Measurements from ENCODE around the gene ZNF423.
"Not testable (repeated sequence)": the region's sequence is repeated elsewhere in the genome, so short reads cannot be mapped to it uniquely, and the experiment has no call there.

Gene ZNF423

DNA sequence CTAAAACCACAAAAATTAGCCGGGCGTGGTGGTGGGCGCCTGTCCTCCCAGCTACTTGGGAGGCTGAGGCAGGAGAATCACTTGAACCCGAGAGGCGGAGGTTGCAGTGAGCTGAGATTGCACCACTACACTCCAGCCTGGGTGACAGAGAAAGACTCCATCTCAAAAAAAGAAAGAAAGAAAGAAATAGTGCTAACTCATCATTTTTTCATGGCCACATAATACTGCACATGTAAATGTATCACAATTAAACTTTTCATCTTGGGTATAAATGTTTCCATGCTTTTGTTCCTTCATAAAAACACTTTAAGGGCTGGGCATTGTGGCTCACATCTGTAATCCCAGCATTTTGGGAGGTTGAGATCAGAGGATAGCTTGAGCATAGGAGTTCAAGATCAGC, 15.9 kb upstream of the ZNF423 start:
- FAIRE-seq, result not testable (repeated sequence)

DNA sequence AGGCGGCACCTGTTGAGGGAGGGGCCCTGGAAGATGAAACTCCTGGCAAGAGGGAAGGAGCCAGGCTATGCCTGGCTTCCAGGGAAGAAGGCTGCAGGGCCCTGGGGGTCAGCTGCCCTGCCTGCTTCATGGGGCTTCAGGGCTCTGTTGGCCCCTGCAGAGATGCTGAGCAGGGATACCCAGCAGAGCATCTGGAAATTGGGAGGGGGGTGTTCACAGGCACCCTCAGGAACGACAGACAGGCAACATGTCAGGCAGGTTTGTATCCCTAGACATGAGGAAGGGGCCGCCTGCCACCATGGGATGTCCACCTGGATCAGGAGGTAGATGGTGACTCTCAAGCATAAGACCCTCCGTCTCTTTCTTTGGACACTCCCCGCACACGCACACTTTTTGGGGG, 13.8 kb upstream of the ZNF423 start:
- DNase-seq (ENCODE audit: low spot score) (no peak), FAIRE-seq (no peak)

More for the DNA sequence above, 15.9 kb upstream of the ZNF423 start:
- not testable (repeated sequence) for DNase-seq (ENCODE audit: low spot score)

DNA sequence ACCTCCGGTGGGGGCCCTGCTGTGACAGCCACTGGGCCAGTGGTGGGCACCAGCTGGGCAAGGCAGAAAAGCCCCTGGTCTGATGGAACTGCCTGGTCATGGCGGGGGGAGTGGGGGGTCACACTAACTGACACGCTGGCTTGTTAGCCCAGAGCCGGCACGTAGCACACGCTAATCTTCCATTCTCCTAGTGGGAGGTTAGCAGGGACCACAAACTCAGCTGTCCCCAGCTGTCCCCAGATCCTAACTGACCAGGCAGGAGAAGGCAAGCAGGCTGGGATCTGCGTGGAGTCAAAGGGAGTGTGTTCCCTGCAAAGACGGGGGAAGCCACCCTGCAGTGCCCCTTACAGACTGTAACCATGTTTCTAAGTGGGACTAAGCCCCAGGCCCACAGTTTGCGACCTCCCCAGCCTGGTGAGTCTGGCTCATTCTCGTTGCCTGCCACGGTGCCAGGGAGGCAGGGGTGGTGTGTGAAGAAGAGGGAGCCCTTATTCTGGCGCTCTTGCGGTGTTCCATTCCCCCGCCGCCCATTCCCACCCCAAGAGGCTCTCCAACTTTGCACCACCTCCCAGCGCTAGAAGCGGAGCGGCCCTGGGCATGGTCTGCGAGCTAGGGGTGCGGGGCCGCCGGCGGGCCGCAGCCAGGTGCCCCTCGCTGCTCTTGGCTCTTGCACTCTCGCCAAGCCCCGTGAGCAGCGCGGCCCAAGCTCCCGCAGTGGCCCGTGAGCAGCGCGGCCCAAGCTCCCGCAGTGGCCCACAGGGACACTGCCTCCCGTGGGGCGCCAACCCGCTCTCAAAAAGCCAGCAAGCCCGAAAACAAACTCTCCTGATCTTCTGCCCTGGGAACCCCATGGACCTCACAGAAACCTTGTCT, 12.1 kb upstream of the ZNF423 start:
- no peak for FAIRE-seq
- DNase-seq (ENCODE audit: low spot score), result no peak

DNA sequence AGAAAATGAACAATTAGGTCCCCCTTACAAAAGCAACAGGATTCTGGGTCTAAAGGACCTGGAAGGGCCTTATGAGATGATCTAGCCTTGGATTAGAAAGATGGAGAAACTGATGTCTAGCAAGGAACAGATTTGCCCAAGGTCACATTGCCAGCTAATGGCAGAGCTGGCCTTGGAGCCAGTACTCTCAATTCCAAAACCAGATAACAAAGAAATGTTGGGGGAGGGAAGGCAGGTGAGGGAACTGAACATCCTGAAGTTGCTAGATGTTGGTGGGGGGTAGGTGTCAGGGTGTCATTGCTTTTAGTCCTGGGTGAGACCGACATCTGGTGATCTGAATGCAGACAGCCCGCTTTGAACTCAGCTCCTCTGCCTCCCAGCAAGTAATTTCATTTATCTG, 11.3 kb upstream of the ZNF423 start:
- FAIRE-seq, result no peak
- DNase-seq (ENCODE audit: low spot score), result no peak

DNA sequence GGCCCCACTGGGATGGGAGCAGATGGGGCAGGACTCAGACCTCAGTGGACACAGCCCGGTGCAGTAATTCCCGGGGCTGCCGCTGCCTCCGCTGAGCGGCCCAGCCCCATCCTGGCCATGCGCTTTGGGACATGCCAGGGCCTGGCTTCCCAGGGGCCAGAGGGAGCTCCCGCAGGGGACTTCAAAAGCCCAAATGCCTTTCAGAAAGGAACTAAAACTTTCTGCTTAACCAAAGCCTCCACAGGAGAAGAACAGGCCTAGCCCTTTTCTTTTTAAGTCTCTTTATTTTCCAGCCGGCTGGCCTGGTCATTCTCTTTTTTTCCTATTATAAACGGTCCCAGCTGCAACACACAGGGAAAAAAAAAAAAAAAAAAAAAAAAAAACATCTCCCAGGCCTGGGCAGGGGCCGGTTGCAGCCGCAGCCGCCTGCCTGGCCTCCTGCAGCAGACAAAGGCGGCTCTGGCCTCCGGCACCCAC, 10.7 kb upstream of the ZNF423 start:
- FAIRE-seq (no peak), DNase-seq (ENCODE audit: low spot score) (no peak)

DNA sequence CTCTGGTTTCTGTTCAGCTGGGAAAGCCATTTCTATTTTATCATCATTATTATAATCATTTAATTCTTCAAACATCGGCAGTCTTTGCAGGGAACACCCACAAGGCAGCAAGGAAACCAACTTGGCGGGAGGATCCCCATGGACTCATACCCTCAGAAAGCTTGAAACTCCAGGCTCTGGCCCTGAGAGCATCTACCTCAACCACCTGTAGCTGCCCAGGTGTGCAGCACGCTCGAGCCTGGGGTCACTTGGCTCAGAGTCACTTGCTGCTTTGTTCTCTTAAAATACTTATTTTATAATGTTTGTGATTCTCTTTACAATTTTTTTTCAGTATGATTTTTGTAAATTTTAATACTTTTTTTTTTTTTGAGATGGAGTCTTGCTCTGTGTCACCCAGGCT, 6.8 kb upstream of the ZNF423 start:
- FAIRE-seq (no peak), DNase-seq (ENCODE audit: low spot score) (no peak)

DNA sequence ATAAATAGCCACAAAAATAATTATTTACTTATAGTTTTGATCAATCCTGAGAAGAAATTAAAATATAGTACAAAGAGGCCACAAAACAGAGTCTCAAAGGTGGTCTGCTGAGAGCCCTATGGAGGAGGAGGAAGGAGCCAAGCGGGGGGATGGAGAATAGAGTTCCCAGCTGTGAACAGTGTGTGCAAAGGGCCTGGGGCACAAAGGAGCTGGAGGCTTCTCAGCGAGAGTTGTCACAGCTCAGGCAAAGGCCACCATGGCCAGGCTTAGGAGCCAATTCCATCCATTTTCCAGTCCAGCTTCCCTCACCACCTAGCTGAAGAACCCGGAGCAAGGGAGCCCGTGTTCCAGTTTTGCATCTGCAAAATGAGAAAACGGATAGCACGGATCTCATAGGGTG, 5.4 kb upstream of the ZNF423 start:
- FAIRE-seq, result no peak
- DNase-seq (ENCODE audit: low spot score), result no peak

DNA sequence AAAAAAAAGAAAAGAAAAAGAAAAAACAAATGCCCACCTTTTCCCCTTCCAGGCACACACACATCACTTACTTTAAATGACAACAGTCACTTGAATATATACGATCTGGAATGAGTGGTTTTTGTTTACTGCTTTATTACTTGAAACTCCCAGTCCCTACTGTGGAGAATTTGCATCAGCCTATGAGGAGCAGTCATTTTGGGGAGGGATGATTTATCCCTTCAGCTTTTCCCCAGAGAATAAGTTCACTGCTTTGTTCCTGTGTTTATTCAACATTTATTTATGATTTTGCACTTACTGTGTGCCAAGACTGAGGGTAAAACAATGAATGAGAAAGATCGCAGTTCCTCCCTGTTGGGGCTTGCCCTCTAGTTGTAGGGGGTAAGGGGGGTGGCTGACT, 4.7 kb upstream of the ZNF423 start:
- DNase-seq (ENCODE audit: low spot score), result no peak

DNA sequence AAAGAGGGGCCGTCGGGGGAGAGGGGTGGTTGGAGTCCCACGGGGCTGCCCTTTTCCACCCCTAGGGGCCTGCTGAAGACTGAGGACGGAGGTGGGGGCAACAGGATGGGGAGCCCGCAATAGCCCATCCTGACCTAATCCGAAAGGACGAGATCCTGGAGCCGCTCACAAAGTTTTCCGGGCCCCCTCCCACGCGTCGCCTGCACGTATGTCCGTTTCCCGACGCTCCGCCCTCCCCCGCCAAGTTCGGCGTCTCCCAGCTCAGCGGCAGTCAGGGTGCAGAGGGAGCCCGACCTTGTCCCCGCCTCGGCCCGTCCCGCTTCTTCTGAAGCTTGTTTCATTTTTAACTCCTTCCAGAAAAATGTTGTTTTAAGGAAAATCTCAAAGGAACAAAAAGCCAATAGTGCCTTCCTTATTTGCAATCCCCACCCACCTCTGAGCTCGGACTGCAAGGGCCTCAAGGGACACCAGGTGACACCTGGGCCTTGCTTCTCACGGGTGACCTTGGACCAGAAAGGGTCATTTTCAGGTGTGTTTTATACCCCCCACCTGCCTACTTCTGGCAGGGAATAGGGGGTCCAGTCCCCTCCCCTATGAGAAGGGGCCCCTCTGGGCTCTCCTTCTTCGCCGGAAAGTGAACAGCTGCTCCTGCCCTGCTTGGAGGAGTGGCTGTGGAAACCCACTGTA, 3.4 kb upstream of the ZNF423 start:
- DNase-seq (ENCODE audit: low spot score), result no peak
- no peak for FAIRE-seq

More for the DNA sequence above, 4.7 kb upstream of the ZNF423 start:
- FAIRE-seq, result no peak

DNA sequence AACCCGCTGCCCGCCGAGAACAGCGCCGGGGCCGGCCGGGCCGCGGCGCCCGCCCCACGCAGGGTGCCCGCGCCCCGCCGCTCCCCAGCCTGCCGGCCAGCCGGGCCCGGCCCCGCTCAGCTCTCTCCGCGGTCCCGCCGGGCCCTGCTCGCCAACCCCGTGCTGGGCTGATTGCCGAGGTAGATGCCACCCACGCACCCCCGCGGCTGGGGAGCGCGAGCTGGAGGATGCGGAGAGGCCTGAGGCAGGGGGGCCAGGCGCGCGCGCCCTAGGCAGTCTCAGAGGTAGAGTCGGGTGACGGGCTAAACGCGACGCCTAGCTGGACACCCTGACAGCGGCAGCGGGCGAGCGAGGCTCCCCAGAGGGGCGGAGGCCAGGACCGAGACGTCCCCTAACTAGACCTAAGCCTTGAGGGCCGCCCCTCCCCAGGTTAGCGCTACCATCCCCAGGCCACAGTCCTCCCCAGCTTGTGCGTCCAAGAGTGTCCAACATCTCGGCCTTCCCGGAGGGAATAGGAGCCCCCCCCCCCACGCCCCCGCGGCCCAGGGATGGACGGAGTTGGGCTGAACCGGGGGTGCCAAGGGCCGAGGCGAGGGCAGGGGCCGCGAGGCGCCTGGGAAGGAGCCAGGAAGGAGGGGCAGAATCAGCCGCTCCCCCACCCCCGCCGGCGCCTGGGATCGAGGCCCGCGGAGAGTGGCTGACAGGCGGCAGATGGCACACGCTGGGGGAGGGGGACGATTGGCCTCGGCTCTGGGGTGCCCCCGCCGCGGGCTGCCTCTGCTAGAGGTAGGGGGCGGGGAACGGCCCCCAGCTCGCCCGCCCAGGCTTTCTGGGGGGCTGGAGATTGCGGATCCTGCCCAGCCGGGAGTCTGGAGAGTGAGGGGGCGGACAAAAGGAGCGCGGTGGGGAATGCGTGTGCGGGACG, 2.5 kb upstream of the ZNF423 start:
- FAIRE-seq (no peak), DNase-seq (ENCODE audit: low spot score) (no peak)

DNA sequence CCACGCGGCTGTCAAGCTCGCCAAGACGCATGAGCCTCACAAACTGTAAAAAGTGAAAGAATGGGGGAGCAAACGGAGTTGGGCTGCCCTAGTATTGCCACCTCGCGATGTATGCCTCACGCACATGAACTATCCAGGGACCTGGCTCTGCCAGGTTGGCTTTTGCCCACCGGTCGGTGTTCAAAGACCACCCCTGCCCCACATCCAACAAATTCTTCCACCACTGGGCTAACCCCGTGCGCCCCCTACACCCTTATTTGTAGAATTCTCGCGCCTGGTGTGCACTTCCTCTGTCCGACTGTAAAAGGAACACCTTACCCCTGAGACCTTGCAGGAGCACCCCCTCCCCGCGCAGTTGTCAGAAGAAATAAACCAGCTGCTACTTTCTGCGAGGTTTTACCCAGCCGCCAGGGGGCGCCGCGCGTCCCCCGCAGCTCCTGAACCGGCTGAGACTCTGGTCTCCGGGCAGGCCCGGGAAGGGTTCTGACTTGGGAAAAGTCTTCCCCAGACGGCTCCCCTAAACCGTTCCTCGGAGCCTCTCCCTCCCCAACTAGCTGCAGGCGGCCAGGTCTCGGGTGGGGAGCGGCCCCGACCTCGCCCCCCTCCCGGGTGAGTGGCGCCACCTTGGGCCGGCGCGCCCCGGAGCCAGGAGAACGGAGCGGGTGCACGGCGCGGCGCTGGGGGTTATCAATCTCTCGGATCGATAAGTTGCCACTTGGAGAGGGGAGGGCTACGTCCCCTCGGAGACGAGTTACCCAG, 1.7 kb upstream of the ZNF423 start:
- DNase-seq (ENCODE audit: low spot score) (no peak), FAIRE-seq (no peak)

DNA sequence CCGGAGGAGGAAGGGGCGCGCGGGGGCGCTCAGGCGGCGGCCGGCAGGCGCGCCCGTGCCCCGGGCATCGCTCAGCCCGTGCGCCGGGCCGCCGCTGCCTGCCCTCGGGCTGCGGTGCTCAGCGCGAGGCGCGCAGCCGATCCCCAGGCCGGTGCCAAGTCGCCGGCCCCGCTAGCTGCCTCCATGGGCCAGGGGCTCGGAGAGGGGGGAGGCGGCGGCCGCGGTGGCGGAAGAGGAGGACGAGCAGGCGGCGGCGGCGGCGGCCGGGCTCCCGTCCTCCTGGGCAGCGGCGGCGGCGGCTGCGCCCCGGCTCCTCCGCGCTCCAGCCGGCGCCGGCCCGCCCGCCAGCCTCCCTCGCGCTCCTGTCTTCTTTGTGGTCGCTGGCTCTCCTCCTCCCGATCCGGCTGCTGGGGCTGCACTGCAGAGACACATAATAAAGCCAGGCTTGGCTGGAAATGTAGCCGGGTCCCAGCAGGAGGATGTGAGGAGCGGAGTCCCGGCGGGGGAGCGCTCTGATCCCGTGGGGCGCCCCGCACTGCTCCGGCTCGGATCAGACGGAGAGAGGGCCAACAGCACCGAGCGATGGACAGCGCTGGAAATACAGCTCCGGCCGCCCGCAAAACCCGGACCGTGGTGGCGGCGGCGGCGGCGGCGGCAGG, 889 bp upstream of the ZNF423 start:
- no peak for FAIRE-seq
- DNase-seq (ENCODE audit: low spot score), result no peak

DNA sequence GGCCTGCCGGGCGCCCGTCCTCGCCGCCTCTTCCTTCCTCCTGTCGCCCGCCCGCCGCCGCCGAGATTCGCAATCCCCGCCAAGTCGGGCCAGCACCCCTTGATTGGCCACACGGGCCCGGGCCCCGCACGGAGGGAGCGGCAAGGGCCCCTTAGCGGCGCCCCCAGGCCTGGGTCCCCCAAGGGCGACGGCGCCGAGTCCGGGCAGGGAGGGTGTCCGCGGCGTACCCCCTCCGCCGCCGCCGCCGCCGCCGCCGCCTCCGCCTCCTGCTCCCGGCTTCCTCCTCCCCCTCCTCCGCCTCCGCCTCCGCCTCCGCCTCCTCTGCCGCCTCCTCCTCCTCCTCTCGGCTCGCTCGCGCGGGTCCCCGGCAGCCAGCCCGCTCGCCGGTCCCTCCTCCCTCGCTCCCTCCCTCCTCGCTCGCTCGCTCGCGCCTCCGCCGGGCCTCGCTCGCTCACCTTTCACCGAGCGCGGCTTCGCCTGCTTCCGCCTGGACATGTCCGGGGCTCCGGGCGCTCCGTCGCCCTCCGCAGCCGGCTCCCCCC, 561 bp downstream of the ZNF423 start:
- DNase-seq (ENCODE audit: low spot score), result peak; percentile 21
- FAIRE-seq, result no peak

DNA sequence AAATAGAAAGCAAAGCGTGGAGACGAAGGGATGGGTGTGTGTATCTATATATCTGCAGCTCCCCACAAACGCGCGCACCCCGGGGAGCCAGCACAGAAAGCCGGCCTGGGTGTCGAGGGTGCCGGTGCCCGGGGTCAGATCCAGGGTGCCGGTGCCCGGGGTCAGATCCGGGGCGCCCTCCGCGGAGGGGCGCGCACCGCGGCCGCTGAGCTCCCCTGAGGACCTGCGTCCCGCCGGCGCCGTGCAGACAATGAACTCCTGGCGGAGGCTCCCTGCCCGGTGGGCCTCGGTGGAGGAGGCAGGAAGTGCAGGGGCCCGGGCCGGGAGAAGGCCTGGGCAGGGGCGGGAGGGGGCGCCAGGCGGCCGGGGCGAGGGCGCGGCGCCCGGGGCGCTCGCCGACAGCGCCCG, 1.1 kb downstream of the ZNF423 start:
- FAIRE-seq (no peak), DNase-seq (ENCODE audit: low spot score) (no peak)

DNA sequence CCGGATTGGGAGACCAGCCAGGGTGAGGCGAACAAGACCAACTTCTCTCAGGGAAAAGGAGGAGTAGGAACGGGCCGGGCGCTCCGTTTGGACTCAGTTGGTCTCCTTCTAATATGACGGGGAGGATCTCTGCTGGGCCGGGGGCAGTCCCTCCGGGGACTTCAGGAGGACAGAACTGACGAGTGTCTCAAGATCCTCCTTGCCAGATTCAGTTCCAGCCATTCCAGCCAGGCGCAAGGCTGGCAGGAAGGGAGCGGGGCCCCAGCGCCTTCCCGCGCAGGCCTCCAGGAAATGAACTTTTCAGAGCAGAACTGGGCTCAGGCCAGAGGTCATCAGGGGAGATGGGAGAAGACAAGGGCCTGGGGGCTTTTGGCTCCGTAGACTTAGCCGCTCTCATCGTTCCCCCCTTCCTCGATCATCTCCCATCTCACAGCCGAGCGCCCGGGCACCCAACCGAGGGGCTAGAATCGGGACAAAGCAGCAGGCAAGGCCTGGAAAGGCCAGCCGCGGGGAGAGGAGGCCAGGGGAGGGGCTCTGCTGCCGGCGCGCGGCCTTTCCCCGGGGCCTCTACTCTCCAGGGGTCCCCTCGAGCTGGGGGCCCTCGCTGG, 1.6 kb downstream of the ZNF423 start:
- FAIRE-seq (no peak), DNase-seq (ENCODE audit: low spot score) (no peak)

DNA sequence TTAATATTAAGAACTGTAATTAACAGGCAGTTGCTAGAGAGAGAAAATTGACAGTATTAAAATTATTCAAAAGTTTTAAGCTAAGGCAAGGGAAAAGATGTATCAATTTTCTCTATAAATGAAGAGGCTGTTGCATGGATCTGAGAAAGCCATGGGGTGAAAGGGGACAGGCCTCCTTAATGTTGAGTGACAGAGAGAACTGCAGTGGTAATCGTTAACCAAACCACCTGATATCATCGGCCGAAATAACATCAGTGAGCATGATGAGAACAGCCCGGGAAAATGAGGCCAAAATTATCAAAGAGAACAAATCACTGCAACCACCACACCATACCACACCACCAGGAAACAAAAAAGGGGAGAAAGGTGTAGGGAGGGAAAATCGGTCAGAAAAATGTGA, 3.6 kb downstream of the ZNF423 start:
- FAIRE-seq, result no peak
- DNase-seq (ENCODE audit: low spot score), result no peak

DNA sequence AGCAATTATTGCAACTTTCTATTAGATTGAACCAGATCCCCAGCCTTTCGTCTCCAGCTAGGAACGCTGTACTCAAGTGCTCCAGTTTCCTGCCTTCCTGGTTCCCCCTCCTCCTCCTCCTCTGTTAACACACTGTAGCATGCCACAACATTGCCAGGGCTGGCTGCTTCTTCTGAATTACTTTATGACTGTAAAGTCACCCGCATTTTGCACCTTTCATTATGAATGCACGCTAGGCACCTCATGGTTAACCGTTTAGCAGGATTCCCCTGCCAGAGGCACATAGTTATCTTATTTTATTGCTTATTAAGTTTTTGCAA, 4.5 kb downstream of the ZNF423 start:
- FAIRE-seq (no peak), DNase-seq (ENCODE audit: low spot score) (no peak)

DNA sequence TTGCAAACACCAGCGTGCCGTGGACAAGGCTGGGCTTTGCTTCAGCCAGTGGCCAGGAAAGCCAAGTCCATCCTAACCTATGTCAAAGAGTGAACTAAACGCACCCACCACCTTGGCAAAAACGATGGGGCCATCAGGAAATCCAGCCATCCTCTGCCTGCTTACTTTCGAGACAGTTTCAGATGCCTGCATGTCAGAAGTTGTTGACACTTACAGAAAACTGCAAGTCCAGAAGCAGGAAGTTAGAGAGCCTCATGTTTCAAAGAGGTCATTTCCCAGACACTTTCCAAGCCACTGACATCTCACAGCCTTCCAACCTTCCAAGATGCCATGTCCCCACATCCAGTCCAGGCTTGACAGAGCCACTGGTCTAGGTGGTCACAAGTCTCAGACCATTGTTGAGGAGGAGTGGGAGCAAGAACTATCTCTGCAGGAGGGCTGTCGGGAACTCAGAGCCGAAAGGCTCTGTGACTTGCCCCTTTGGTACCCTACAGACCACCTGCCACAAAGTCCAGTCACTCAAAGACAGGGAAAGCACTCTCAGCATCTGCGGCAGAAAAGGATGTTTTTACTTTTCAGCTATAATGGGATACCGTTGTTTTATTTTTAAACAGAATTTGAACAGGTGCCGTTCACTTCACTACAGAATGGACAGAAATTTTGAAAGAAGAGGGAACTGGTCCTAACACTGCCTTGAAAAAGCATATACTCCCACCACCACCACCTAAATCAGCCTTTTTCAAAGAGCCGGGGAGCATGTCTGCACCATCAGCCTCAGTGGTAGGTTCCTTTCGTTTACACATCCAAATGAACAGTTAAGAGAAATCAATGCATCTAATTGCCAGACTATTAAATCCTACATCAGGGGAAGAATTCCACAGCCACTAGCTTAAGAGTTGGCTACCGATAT, 5.1 kb downstream of the ZNF423 start:
- FAIRE-seq, result no peak
- DNase-seq (ENCODE audit: low spot score), result no peak

DNA sequence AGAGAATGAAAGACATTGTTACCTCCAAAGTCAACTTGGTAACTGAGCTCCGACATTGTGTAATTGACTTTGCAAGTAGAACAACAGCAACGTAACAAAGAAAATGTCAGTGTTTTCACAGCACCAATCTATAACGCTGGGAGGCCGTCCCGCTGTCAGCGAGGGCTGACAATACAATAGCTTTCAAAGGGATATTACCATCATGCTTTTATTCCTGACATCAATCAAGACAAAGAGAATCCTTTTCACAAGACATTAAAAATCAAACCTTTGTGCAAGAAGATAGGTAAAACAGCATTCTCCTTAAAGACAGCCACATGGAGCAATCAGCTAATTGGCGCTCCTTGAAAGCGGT, 6.2 kb downstream of the ZNF423 start:
- FAIRE-seq (no peak), DNase-seq (ENCODE audit: low spot score) (no peak)
